Hematopoietic multipotent progenitor cell treated with erythropoietin and hydrocortisone succinate and interleukin-3 and kit ligand, for 8 days (in vitro differentiated cells): Measurements from ENCODE around the gene LTA4H.
A peak's percentile ranks its signal among the peaks of the same experiment; 100 is the strongest.
"Not testable (repeated sequence)": the region's sequence is repeated elsewhere in the genome, so short reads cannot be mapped to it uniquely, and the experiment has no call there.

Source experiments
- DNase-seq: peaks from one replicate; pipeline ENCODE4 v3.0.0-alpha.2; 2015

LTA4H gene

GRCh38 chr12:95988506-95989275 lies 46.7 kb downstream of the LTA4H start:
- no peak for DNase-seq

DNA sequence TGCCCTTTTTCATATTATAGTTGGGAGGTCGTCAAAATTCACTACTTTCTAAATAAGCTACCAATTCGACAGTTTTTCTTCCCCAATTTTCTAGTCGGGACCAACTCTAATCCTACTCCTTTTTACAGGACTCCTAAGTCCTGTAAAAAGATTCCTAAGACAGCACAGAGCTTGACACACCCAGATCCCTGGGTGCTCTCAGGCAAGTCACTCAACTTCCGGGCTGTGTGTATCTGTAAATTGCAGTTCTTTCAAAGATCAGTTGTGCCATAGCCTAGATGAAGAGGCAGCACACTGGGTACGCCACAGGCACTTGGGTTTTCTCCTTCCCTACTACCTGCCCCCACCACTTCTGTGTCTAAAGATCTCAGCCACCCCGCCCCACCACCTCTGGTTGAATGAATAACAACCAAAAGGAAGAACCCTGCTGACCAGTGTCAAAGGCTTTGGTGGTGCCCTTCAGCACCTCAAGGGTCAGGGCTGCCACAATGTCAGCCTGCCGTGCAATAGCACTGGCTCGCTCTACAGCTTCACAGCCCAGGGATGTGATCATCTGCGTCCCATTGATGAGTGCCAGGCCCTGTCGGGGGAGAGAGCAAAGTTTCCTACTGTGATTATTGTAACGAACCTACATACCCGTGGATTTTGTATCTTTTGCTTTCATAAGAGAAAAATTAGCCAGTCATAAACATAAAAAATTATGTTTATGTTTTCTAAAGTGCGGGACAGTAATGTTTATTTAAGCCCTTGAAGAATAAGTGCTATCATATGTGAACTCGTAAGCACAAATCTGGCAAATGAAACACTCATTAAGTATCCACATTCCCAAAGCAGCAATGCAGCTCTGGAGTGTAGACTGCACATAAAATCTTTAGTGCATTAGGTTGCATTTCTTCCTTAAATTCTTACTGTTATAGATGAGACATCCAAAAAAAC lies 48.5 kb downstream of the LTA4H start:
- DNase-seq = no peak

DNA sequence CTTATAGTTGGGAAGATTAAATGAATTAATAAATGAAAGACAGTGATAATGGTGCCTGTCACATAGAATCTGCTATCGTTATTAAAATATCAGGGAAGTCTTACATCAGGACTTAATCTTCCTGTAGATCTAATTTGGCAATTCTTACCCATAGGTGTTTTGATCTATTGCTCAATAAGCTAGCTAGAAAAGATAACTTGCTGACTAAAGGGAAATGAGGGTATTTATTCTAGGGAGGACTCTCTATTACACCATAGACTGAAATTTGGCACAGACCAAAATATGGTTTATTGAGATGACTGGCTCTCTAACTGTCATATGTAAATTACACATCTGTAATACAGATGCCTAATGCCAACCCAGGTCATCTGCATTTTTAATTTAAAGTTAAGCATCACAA lies 50.7 kb downstream of the LTA4H start:
- no peak for DNase-seq

- no peak for DNase-seq
These were observed 52.8 kb downstream of the LTA4H start for GRCh38 chr12:95982602-95983001.

GRCh38 chr12:95980437-95980836 lies 55.0 kb downstream of the LTA4H start:
- DNase-seq = no peak

DNA sequence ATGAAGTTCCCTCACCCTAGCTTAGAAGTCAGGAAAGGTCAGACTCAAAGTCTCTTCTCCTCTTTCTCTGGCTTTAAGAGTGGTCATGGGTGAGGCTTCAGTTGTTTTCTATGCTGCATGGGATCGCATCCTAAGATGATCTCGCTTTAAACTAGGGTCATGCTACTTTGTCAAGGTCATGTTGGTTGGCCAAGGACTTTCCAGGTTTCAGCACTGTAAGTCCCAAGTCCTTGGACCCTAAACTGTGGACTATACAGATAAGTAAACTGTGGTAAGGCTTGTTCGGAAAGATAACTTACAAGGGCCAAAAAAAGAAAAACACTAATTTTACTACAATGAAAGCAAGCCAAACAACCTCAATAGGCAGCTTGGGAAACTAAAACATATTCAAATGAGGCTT lies 56.6 kb downstream of the LTA4H start:
- DNase-seq = peak; percentile 38

GRCh38 chr12:95978351-95978750 lies 57.0 kb downstream of the LTA4H start:
- DNase-seq = no peak

GRCh38 chr12:95977764-95978305 lies 57.6 kb downstream of the LTA4H start:
- DNase-seq = no peak

GRCh38 chr12:95976416-95976832 lies 59.0 kb downstream of the LTA4H start:
- DNase-seq = no peak

DNA sequence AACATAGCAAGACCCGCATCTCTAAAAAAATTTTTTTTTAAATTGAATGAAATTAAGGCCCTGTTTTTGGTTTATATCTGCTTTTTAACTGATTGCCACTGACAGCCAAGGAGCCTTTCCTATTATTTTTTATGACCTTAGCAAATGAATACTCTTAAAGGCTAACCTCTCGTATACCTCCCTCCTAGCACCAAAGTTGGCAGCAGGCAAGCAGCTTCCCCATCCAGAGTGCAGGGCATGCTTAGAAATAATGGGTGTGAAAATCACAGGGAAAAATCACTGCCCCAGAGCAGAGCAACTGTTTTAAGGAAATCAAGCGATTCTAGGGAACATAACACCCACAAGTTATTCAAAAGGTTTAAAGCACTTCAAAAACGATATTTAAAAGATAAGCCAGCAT lies 59.9 kb downstream of the LTA4H start:
- no peak for DNase-seq

DNA sequence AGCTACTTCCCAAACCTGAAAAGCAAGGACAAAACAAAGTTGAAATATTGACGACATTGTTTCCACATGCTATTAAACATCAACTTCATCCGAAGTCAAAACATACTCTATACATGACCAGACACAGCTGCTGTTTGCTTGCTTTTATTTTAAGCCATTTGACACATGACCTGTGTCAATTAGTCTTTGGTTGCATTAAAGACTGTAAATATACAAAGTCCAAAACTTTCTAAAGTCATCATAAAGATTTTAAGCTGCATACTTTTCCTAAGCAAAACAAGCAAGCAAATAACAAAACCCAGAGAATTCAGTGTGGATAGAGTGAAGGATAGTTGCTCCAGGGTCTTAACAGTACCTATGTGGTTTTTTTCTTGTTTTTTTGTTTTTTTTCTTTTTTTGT lies 61.0 kb downstream of the LTA4H start:
- DNase-seq = no peak

- no peak for DNase-seq
These were observed 62.4 kb downstream of the LTA4H start for GRCh38 chr12:95972832-95973456.

- no peak for DNase-seq
These were observed 64.5 kb downstream of the LTA4H start for GRCh38 chr12:95970905-95971304.

GRCh38 chr12:95969116-95969515 lies 66.3 kb downstream of the LTA4H start:
- not testable (repeated sequence) for DNase-seq

DNA sequence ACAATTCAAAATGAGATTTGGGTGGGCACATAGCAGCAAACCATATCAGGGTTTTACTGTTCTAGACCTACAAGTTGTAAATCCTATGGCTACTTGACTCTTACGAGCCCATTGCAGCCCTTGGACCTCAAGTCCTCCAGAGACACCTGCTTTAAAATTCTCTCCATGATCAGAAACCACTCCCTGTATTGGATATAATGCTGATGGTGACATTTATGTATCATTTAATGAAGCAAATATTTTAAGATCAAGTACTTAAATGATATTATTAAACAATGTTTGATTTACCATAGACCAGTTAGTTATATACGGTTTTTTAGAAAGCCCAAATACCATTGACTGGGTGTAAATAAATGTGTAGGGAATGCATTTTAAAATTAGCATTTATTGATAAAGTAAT lies 68.1 kb downstream of the LTA4H start:
- no peak for DNase-seq

DNA sequence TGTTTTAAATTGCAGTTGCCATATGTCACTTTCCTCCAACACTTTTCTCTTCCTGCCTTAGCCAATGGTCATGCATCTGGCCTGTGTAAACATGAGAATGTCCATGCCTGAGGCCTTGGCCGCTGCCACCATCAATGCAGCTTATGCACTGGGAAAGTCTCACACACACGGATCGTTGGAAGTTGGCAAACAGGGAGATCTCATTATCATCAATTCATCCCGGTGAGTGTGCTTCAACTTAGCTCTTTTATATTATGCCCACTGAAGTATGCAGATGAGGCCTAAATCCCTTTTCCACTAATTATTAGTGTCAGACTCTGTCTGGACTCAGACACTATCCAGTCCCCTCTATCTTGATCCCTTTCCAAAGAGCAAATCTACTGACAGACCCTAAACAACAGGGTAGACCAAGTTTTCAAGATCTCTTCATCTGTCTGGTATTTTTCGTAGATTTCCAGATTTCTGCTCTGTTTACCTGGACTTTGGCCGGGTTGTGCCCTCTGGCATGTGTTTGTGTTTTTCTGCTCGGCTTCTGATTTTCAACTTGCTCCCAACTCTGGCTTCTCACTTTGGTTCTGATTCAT lies 69.0 kb downstream of the LTA4H start:
- DNase-seq = no peak

GRCh38 chr12:95963096-95963495 lies 72.3 kb downstream of the LTA4H start:
- peak; percentile 35 for DNase-seq

- DNase-seq = no peak
These were observed 73.2 kb downstream of the LTA4H start for GRCh38 chr12:95962222-95962621.

DNA sequence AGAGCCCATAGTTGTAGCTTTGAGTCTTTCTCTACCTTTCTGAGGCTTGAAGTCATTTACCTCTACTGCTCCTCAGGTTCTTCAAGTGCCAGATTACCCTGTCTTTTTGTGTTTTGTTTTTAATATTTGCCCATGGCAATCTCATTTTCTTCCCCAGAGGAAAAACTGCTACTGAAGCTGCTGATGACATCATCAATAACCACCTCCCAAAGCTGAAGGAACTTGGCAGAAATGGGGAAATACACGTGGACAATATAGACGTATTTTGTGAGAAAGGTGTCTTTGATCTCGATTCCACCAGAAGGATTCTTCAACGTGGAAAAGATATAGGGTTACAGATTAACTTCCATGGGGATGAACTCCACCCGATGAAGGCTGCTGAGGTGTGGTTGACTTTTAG lies 75.1 kb downstream of the LTA4H start:
- no peak for DNase-seq

- DNase-seq = peak; percentile 28
These were observed 76.3 kb downstream of the LTA4H start for GRCh38 chr12:95959107-95959506.

GRCh38 chr12:95956557-95957145 lies 78.7 kb downstream of the LTA4H start:
- DNase-seq = no peak

- DNase-seq = no peak
These were observed 79.7 kb downstream of the LTA4H start for GRCh38 chr12:95955549-95956159.
